NCI-H2227 (cell line): ENCODE results near the gene PRELP.
A peak's percentile ranks its signal among the peaks of the same experiment; 100 is the strongest.
"Not testable (repeated sequence)": the region's sequence is repeated elsewhere in the genome, so short reads cannot be mapped to it uniquely, and the experiment has no call there.

Source experiments
- DNase-seq: peaks from one replicate; lab custom pipeline; 2025; ENCODE audit not compliant: unreplicated experiment; lab: John Stamatoyannopoulos, UW

PRELP gene

DNA sequence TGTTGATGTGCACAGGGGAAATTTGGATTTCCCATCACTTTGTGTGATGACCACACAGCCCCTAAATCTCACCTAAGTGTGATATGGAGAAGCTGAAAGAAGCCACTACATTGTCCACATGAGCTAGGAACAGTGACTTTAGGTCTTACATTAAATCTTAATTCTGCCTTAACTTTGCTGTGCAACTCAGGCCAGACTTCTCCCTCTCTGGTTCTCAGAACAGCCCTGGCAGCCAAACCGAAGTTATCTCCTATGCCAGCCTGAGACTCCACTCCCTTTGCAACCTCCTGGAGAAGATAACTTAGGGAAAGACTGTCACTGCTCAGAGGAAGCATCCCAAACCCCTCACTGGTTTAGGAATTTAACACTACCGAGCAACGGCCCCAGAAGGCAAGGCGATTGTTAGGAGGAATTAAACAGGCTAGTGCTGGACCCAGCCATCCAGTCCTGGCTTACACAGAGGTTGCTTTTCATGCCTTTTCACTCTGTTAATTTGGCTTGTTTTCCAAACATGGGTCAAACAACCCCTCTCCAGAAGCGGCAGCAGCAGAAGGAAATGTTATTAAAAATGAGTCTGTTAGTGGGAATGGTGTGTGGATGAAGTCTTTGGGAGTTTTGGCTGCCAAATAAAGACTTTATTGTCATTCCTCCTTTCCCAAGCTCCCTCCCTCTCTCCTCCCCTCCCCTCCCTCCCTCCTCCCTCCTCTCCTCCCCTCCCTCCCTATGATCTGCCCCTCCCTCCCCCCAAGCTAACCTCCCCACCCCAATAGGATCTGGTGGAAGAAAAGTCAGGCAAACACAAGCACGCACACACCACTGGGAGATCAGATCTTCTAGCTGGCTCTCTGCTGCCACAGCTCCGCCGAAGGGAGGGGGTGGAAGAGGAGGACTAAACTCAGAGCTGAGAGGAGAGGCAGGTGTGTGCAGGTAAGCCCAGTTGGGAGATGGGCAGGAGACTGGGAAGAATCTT is at the start of gene PRELP:
Gene PRELP (plus strand): TSS at position 795 of the 970 bp plus-strand sequence. CDS start 7,379 bp downstream, outside the sequence.
- peak; percentile 33 for DNase-seq

GRCh38 chr1:203426366-203426765 is 49.2 kb upstream of the PRELP start:
- no peak for DNase-seq

- DNase-seq = no peak
These were observed 48.7 kb upstream of the PRELP start for GRCh38 chr1:203426870-203427269.

GRCh38 chr1:203427451-203427850 is 48.2 kb upstream of the PRELP start:
- no peak for DNase-seq

DNA sequence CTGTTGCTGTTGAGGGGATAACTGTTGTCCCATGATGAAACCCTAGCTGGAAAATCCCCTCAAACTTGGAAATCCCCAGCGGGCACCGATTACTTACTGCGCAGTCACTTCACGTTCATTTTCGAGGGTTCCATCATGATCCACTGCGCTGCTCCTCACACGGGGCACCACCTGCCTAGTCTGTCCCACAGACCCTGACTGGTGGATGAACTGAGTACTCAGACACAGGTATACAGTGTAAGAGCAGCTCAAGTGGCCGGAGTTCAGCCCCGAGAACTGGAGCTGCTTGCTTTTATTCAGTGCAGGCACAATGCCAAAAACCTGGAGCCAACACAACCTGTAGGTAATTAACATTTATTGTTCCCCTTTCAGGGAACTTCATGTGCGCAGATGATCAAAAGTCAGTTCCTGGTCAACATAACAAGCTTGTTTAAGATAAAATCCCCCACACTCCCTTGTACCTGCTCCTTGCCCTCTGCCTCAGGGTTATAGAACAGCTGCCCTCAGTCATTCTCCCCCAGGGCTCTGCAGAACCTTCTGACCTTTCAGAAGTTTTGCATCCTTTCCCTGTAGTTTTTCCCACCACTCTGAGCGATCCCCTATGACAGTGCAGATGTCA is 46.5 kb upstream of the PRELP start:
- no peak for DNase-seq

DNA sequence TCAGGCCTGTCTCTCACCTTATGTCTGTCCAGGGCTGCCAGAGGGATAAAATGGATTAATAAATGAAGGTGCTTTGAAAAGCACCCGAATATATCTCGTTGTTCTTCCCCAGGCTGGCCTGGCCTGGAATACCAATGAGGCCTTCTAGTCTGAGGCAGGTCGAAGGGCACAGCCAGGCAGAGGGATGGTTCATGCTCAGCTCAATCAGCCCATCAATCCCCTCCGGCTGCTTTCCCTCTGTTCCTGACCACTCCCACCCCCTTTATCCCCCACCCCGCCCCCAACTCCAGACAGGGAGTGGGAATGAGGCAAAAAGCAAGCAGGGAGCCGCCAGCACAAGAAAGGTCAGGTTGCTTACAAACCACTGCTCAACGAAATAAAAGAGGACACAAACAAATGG is 40.0 kb upstream of the PRELP start:
- DNase-seq = no peak

GRCh38 chr1:203437696-203438315 is 37.8 kb upstream of the PRELP start:
- no peak for DNase-seq

- DNase-seq = no peak
These were observed 36.4 kb upstream of the PRELP start for GRCh38 chr1:203439131-203439730.

GRCh38 chr1:203440771-203441170 is 34.8 kb upstream of the PRELP start:
- peak; percentile 17 for DNase-seq

DNA sequence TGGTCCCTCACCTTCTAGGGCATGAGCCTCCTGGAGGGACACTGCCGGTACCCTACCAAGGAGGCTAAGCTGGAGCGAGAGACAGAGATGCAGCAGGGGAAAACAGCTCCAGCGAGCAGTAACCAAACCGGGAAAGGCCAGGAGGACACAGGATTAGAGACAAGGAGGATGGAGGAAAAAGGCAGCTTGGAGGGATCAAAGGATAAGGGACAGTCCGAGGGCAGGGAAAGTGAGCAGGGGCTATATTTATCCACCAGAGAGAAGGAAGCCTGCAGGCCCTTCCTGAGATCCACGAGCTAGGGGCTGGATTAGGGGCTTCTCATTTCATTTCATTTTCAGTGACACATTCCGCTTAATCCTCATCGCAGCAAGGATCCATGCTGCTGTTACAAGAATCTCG is 33.8 kb upstream of the PRELP start:
- DNase-seq = no peak

DNA sequence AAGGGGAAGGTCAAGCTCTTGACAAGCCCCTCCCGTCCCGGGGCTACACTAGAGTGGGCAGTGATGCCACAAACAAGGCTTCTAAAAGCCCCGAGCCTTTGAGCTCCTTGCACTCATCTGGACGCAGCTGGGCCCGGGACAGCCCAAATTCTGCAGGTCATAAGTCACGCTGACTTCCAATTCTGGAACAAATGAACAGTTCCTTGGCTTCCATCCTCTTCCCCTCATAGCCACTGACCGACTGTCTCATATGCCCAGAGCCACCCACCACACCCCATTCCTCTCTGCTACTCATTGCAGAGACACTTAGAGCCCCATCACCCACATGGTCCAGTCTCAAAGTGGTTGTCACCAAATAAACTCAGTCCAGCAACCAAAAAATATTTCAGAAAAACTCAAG is 32.8 kb upstream of the PRELP start:
- no peak for DNase-seq

DNA sequence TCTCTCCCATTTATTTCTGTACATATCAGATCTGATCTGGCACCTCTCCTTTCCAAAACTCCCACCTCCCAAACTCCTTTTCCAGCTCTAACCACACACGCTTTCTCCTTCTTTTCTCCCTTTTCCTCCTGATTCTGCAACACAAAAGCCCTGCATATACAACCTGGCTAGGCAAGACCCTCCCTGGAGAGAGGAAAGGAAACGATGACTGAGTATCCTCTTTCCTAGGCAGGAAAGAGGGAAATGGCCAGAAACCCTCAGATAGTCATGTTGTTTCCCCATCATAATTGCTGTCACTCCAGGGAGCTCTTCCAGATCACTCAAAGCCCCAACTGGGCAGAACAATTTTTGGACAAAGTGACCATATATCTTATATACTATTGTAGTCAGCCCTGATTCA is 32.3 kb upstream of the PRELP start:
- DNase-seq = no peak

DNA sequence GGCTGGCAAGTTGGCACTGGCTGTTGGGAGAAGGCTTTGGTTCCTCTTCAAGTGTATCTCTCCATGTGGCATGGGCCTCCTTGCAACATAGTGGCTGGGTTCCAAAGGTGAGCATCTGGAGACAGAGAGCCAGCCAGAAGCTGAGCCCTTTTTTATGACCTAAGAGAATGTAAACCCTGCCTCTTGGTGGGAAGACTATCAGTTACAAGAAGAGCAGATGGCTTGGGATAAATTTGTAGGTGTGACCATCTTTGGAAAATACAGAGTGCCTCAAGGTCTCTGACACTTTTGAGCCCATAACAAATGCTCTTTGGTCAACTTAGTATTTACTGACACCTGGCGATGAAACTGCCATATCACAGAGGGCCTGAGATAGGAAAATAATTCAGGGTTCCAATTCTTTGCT is 31.4 kb upstream of the PRELP start:
- no peak for DNase-seq

- no peak for DNase-seq
These were observed 28.5 kb upstream of the PRELP start for GRCh38 chr1:203447151-203447550.

DNA sequence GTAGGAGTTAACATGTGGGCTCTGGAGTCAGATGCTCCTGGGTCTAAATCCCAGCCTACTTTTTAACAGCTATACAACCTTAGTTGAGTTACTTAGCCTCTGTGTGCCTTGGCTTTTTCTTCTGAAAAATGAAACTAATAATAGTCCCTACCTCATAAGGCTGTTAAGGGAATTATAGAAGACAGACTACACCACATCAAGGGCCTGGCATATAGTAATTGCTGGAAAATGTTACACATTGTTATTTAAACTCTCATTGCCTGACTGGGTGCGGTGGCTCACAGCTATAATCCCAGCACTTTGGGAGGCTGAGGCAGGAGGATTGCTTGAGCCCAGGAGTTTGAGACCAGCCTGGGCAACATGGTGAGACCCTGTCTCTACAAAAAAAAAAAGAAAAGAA is 28.0 kb upstream of the PRELP start:
- DNase-seq = not testable (repeated sequence)

GRCh38 chr1:203448521-203449061 is 27.0 kb upstream of the PRELP start:
- DNase-seq = peak; percentile 46

DNA sequence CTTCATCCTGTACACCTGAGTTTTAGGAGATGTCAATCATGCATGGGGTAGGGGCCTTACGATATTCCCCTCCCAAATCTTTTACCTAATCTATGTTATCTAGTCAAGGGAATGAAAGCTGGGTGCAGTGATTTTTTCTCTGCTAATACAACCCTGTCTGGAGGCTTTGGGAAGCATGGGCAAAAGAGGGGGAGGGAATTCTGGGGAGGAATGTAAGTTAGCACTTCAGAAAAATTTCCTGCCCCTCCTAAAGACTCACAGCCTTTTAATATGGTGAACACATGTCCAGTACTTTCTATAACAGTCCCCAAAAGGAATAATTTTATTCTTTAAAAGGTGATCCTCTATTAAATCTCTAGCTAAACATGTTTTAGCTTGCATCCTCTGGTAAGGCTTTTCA is 25.6 kb upstream of the PRELP start:
- no peak for DNase-seq

DNA sequence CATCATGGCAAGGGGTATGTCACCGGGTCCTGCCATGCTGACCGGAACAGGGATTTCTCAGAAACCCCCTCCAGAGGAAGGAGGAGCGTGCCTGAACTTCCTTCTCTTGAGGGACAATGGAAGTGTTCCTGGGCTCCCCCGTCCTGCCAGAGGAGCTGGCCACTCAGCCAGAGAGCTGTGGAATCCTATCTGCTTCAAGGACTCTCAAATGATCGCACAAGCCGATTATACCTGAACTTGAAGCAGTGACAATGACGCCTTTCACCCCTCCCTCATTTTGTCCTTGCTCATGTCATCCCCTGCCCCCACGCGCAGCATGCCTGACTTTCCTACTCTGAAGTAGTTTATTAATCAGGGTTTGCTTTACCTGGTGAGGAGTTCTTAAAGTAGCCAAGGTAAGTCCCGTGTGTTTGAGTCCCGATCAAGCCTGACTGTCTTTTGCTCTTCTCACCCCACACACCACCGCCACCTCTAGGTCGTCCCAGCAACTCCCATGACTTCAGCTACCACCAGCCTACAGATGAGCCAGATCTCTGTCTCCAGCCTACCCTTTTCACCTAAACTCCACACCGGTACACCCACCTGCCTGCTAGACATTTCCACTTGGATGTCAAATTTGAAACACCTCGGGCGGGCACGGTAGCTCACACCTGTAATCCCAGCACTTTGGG is 25.0 kb upstream of the PRELP start:
- DNase-seq = no peak

DNA sequence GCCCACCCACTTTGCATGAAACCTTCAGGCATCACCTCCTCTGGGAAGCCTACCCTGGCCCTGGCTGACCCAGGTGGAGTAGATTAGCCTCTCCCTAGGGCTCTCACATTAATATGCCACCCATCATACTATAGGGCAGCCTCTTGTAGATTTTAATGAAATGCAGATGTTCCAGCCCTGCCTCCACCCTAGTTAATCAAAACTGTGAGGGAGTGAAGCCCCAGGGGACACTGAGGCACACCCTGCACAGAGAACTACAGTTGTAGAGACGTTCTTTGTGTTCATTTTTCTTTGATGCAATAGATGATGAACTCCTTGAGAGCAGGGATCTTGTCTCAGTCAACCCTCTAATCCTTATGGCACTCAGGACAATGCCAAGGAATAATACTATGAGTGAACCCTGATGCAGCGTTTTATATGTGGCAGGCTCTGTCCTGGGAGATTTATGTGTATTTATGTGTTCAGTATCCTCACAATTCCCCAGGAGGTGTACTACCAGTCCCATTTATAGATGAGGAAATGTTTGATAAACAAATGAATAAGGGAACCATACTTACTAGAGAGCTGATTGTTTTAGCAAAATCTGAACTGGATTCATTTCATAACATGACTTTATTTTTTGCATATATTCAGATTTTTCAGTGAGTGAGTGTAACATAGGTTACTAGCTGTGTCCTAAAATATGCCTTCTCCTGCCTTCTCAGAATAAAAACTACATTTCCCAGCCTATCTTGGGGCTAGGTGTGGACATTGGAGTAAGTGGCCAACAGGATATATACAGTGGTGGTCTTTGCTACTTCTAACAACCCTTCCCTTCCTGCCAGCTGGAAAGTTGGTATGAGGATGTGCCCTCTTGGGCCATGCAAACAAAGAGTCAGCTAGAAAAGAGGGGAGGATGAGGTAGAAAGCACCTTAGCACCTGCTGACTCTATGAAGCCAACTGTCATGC is 23.5 kb upstream of the PRELP start:
- no peak for DNase-seq

GRCh38 chr1:203453016-203453415 is 22.6 kb upstream of the PRELP start:
- no peak for DNase-seq
